Neural cell (in vitro differentiated cells): Measurements from ENCODE around the gene OR6K3. TPM values are rescaled to one million over a fixed set of nuclear protein-coding genes. Genes with fewer than 3 reads are reported as not detected.

ENCODE experiments used
- H2AFZ ChIP-seq: fragments of 200-600, 300-800 bp; sonication (generic), shearing (Covaris generic); 2 replicates; pipeline ENCODE4 v1.6.0; 2014; ENCODE audit warnings: low read depth, mild to moderate bottlenecking, antibody characterized with exemption, low read length, moderate library complexity
- H3F3A ChIP-seq: fragments of 200-600 bp; shearing (Covaris generic); 2 replicates; pipeline ENCODE4 v1.6.1; 2016; ENCODE audit warnings: mild to moderate bottlenecking, moderate library complexity, mixed read lengths, antibody characterized with exemption, low read length; ENCODE audit not compliant: insufficient read depth, poor library complexity, severe bottlenecking
- H3K27ac ChIP-seq: fragments of 200-600, 300-800 bp; sonication (generic), shearing (Covaris generic); 2 replicates; pipeline ENCODE4 v1.5.1; 2014; ENCODE audit warnings: mild to moderate bottlenecking, low read length, moderate library complexity
- H3K27me3 ChIP-seq: fragments of 300-800, 200-600 bp; sonication (generic), shearing (Covaris generic); 2 replicates; pipeline ENCODE4 v1.6.0; 2014; ENCODE audit warnings: mild to moderate bottlenecking, low read depth, low read length, moderate library complexity; ENCODE audit not compliant: insufficient read depth
- H3K36me3 ChIP-seq: fragments of 300-800, 200-600 bp; sonication (generic), shearing (Covaris generic); 2 replicates; pipeline ENCODE4 v1.5.1; 2014; ENCODE audit warnings: mild to moderate bottlenecking, antibody characterized with exemption, low read length, moderate library complexity; ENCODE audit not compliant: insufficient read depth
- H3K4me2 ChIP-seq: fragments of 300-800, 200-600 bp; sonication (generic), shearing (Covaris generic); 2 replicates; pipeline ENCODE4 v1.6.0; 2014; ENCODE audit warnings: mild to moderate bottlenecking, low read length
- H3K4me3 ChIP-seq: fragments of 300-800, 200-600 bp; sonication (generic), shearing (Covaris generic); 2 replicates; pipeline ENCODE4 v1.5.1; 2014; ENCODE audit warnings: mild to moderate bottlenecking, low read length, moderate library complexity
- H3K79me2 ChIP-seq: fragments of 200-600 bp; shearing (Covaris generic); replicated peaks from 2 replicates; pipeline ENCODE4 v1.6.0; 2014; ENCODE audit warnings: mild to moderate bottlenecking, low read length, moderate library complexity; ENCODE audit not compliant: insufficient read depth
- H3K9ac ChIP-seq: fragments of 300-800, 200-600 bp; sonication (generic), shearing (Covaris generic); 2 replicates; pipeline ENCODE4 v1.6.1; 2016; ENCODE audit warnings: mild to moderate bottlenecking, low read length, mixed read lengths
- H3K9me2 ChIP-seq: fragments of 200-600 bp; shearing (Covaris generic); 2 replicates; pipeline ENCODE4 v1.6.1; 2016; ENCODE audit warnings: mild to moderate bottlenecking, low read length, mixed read lengths; ENCODE audit not compliant: insufficient read depth
- H3K9me3 ChIP-seq: fragments of 200-600, 300-800 bp; sonication (generic), shearing (Covaris generic); 2 replicates; pipeline ENCODE4 v1.6.1; 2016; ENCODE audit warnings: mild to moderate bottlenecking, mixed run types, low read length, moderate library complexity, mixed read lengths
- H4K20me1 ChIP-seq: fragments of 200-600 bp; shearing (Covaris generic); 2 replicates; pipeline ENCODE4 v1.6.1; 2016; ENCODE audit warnings: mild to moderate bottlenecking, mixed run types; ENCODE audit not compliant: insufficient read depth
- EP300 ChIP-seq: fragments of 450-650 bp; conservative IDR thresholded peaks from 2 replicates; pipeline ENCODE4 v1.6.1; 2014; ENCODE audit warnings: antibody characterized with exemption, mild to moderate bottlenecking, moderate library complexity; ENCODE audit not compliant: poor library complexity, severe bottlenecking
- EZH2 ChIP-seq: fragments of 200-600, 300-800 bp; shearing (Covaris generic), sonication (generic); IDR thresholded peaks from 2 replicates; pipeline ENCODE4 v1.6.1; 2014; ENCODE audit warnings: antibody characterized with exemption, low read length, borderline replicate concordance, mild to moderate bottlenecking; ENCODE audit not compliant: insufficient read depth, poor library complexity, severe bottlenecking
- MXI1 ChIP-seq: fragments of 450-650 bp; conservative IDR thresholded peaks from 2 replicates; pipeline ENCODE4 v1.6.1; 2014; ENCODE audit warnings: antibody characterized with exemption, mild to moderate bottlenecking; ENCODE audit not compliant: poor library complexity, severe bottlenecking
- POLR2AphosphoS5 ChIP-seq: IDR thresholded peaks from 2 replicates; pipeline ENCODE4 v1.6.1; 2012
- RAD21 ChIP-seq: fragments of 450-650 bp; conservative IDR thresholded peaks from 2 replicates; pipeline ENCODE4 v1.6.1; 2014; ENCODE audit warnings: antibody characterized with exemption, mild to moderate bottlenecking, moderate library complexity
- REST ChIP-seq: IDR thresholded peaks from 2 replicates; pipeline ENCODE4 v1.6.1; 2012; ENCODE audit warnings: borderline replicate concordance
- SMC3 ChIP-seq: fragments of 450-650 bp; conservative IDR thresholded peaks from 2 replicates; pipeline ENCODE4 v1.6.1; 2014; ENCODE audit warnings: antibody characterized with exemption, mild to moderate bottlenecking, moderate library complexity; ENCODE audit not compliant: poor library complexity
- TAF1 ChIP-seq: IDR thresholded peaks from 2 replicates; pipeline ENCODE4 v1.6.1; 2012; ENCODE audit warnings: low read depth
- polyA plus RNA-seq: library from polyadenylated mRNA; depleted of rRNA; stranded (reverse); fragments of >200 nt; gene quantifications from 2 replicates; pipeline ENCODE4 v1.2.3, GENCODE V29; 2014
- TF ChIP-seq, protein P1 (sequence below): fragments of 450-650 bp; IDR thresholded peaks from 2 replicates; pipeline ENCODE4 v1.5.1; 2014; ENCODE audit warnings: antibody characterized with exemption, mild to moderate bottlenecking, moderate library complexity; ENCODE audit not compliant: poor library complexity, severe bottlenecking

Gene OR6K3
- polyA plus RNA-seq, 1 donor from 2014 or later: not detected

DNA sequence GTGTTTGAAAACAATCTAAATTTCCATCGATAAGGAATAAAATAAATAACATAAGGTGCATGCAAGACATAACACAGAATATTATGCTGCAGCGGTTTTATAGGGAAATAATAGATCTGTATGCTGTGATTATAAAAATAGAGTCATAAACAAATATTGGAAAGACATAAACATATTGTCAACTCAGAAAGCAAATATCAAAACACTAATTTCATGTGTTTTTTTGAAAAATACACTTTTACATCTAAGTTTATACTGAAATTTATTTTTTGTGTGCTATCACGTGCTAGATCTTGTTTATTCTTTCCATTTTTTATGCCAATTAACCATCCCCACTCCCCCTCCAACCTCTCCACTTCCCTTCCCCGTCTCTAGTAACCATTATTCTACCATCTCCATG, 9.4 kb downstream of the OR6K3 start:
- no peak overlapping the region for H3K4me3 ChIP-seq
- no peaks in the 10 kb centered on the region for H3K27me3 ChIP-seq
- H3K9me3 ChIP-seq: no peaks in the 10 kb centered on the region
- no peaks in the 10 kb centered on the region for H4K20me1 ChIP-seq
- H3K27ac ChIP-seq: no peak overlapping the region
- no peaks in the 10 kb centered on the region for H3F3A ChIP-seq
- no peak overlapping the region for H2AFZ ChIP-seq
- no peaks in the 10 kb centered on the region for H3K79me2 ChIP-seq
- TF ChIP-seq EP300 (no peak), EZH2 (no peak), POLR2AphosphoS5 (no peak), MXI1 (no peak), RAD21 (no peak), REST (no peak), TAF1 (no peak), SMC3 (no peak)
- TF ChIP-seq, protein P1, sequence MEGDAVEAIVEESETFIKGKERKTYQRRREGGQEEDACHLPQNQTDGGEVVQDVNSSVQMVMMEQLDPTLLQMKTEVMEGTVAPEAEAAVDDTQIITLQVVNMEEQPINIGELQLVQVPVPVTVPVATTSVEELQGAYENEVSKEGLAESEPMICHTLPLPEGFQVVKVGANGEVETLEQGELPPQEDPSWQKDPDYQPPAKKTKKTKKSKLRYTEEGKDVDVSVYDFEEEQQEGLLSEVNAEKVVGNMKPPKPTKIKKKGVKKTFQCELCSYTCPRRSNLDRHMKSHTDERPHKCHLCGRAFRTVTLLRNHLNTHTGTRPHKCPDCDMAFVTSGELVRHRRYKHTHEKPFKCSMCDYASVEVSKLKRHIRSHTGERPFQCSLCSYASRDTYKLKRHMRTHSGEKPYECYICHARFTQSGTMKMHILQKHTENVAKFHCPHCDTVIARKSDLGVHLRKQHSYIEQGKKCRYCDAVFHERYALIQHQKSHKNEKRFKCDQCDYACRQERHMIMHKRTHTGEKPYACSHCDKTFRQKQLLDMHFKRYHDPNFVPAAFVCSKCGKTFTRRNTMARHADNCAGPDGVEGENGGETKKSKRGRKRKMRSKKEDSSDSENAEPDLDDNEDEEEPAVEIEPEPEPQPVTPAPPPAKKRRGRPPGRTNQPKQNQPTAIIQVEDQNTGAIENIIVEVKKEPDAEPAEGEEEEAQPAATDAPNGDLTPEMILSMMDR: no peak
- no peak overlapping the region for H3K9ac ChIP-seq
- H3K9me2 ChIP-seq: no peaks in the 10 kb centered on the region
- H3K4me2 ChIP-seq: no peak overlapping the region
- H3K36me3 ChIP-seq: no peaks in the 10 kb centered on the region

- H3K36me3 ChIP-seq: no peaks in the 10 kb centered on the region
Measured at GRCh38 chr1:158706096-158706495, 14.4 kb downstream of the OR6K3 start.

GRCh38 chr1:158700552-158700951, 20.0 kb downstream of the OR6K3 start, which contains the start of gene OR6K2:
OR6K2 (minus strand) TSS chr1:158700652; CDS start chr1:158700652, 0 bp downstream.
- Histone ChIP-seq H3K79me2 (no peaks in the 10 kb centered on the region), H2AFZ (no peak within 1 kb of the TSS), H3K27ac (no peak within 1 kb of the TSS), H3K9me2 (no peaks in the 10 kb centered on the region), H3F3A (no peaks in the 10 kb centered on the region), H3K9me3 (no peaks in the 10 kb centered on the region), H4K20me1 (no peaks in the 10 kb centered on the region), H3K27me3 (no peaks in the 10 kb centered on the region), H3K4me2 (no peak within 1 kb of the TSS), H3K9ac (no peak within 1 kb of the TSS), H3K36me3 (no peaks in the 10 kb centered on the region), H3K4me3 (no peak within 1 kb of the TSS)
- no peak for TF ChIP-seq MXI1
- TF ChIP-seq REST: no peak
- no peak for TF ChIP-seq EZH2
- TF ChIP-seq EP300: no peak
- TF ChIP-seq TAF1: no peak
- TF ChIP-seq SMC3: no peak
- no peak for TF ChIP-seq RAD21
- TF ChIP-seq, protein P1: no peak
- TF ChIP-seq POLR2AphosphoS5: no peak

More at GRCh38 chr1:158706096-158706495, 14.4 kb downstream of the OR6K3 start:
- H3K79me2 ChIP-seq: no peaks in the 10 kb centered on the region
- TF ChIP-seq EP300 (no peak), TAF1 (no peak)
- H3K9me2 ChIP-seq: no peaks in the 10 kb centered on the region
- H3F3A ChIP-seq: no peaks in the 10 kb centered on the region
- no peak overlapping the region for H3K4me3 ChIP-seq
- no peaks in the 10 kb centered on the region for H3K27me3 ChIP-seq
- no peak overlapping the region for H3K4me2 ChIP-seq
- H4K20me1 ChIP-seq: no peaks in the 10 kb centered on the region
- no peak overlapping the region for H3K27ac ChIP-seq
- H2AFZ ChIP-seq: no peak overlapping the region
- H3K9me3 ChIP-seq: no peaks in the 10 kb centered on the region
- H3K9ac ChIP-seq: no peak overlapping the region
